ENCODE data around the gene BRD2.
A peak's percentile ranks its signal among the peaks of the same experiment; 100 is the strongest.
"Not testable (repeated sequence)": the region's sequence is repeated elsewhere in the genome, so short reads cannot be mapped to it uniquely, and the experiment has no call there.

BRD2 gene

GRCh38 chr6:32940656-32941213 is 27.7 kb upstream of the BRD2 start, which contains the start of gene HLA-DMB:
Gene HLA-DMB, minus strand, starts transcription at chr6:32941028. Its CDS starts 221 bp downstream, at chr6:32940807.
- DNase-seq (ENCODE audit: extremely low spot score): peak; percentile 87
- CTCF ChIA-PET: interaction anchor here (0.7 to 15.9 kb wide), 12 partner anchors 7 to 221 kb away, joined by 3 to 379 read pairs (median 9); partner anchors contain the start of genes BRD2, HLA-DMA and TAP2
- POLR2A ChIA-PET: interaction anchor here (0.7 to 8.5 kb wide), 8 partner anchors 10 to 102 kb away, joined by 3 to 211 read pairs (median 4); no protein-coding TSS in a partner anchor
- TF ChIP-seq CTCF (IDR thresholded peaks at IDR 0.05; ENCODE audit: control extremely low read depth, extremely low read depth, low read depth, missing control alignments): no peak

GRCh38 chr6:32941214-32941768 is 27.1 kb upstream of the BRD2 start:
- ChIA-PET CTCF (interaction anchor here (0.9 to 15.9 kb wide), 11 partner anchors 8 to 220 kb away, joined by 3 to 379 read pairs (median 11); partner anchors contain the start of genes BRD2, HLA-DMA and TAP2), POLR2A (interaction anchor here (0.7 to 8.5 kb wide), 8 partner anchors 7 to 102 kb away, joined by 3 to 211 read pairs (median 7); no protein-coding TSS in a partner anchor)
- no peak for TF ChIP-seq CTCF (IDR thresholded peaks at IDR 0.05; ENCODE audit: control extremely low read depth, extremely low read depth, low read depth, missing control alignments)
- peak; percentile 63 for DNase-seq (ENCODE audit: extremely low spot score)

- POLR2A ChIA-PET: interaction anchor here (0.9 to 8.5 kb wide), 4 partner anchors 9 to 89 kb away, joined by 3 to 211 read pairs (median 26); partner anchors contain the start of gene TAP1
- CTCF ChIA-PET: interaction anchor here (0.9 to 15.9 kb wide), 9 partner anchors 9 to 104 kb away, joined by 3 to 379 read pairs (median 14); partner anchors contain the start of genes BRD2, HLA-DMA and TAP2
- not testable (repeated sequence) for DNase-seq (ENCODE audit: extremely low spot score)
Observed at GRCh38 chr6:32942555-32943123, 25.8 kb upstream of the BRD2 start.

- no peak for TF ChIP-seq CTCF (IDR thresholded peaks at IDR 0.05; ENCODE audit: control extremely low read depth, extremely low read depth, low read depth, missing control alignments)
- ChIA-PET POLR2A (interaction anchor here (0.9 to 8.5 kb wide), 6 partner anchors 9 to 38 kb away, joined by 3 to 211 read pairs (median 10); partner anchors contain the start of gene HLA-DMA), CTCF (interaction anchor here (0.6 to 15.9 kb wide), 9 partner anchors 9 to 106 kb away, joined by 3 to 379 read pairs (median 4); partner anchors contain the start of genes HLA-DMA and TAP2)
- peak; percentile 65 for DNase-seq (ENCODE audit: extremely low spot score)
Observed at GRCh38 chr6:32943864-32944649, 24.3 kb upstream of the BRD2 start.

- TF ChIP-seq CTCF (IDR thresholded peaks at IDR 0.05; ENCODE audit: control extremely low read depth, extremely low read depth, low read depth, missing control alignments): no peak
- ChIA-PET POLR2A (interaction anchor here (0.8 to 8.5 kb wide), 5 partner anchors 8 to 107 kb away, joined by 3 to 211 read pairs (median 3); partner anchors contain the start of genes HLA-DMA and TAP2), CTCF (interaction anchor here (0.6 to 15.9 kb wide), 6 partner anchors 8 to 59 kb away, joined by 3 to 379 read pairs (median 10); partner anchors contain the start of gene HLA-DMA)
- peak; percentile 41 for DNase-seq (ENCODE audit: extremely low spot score)
Observed at GRCh38 chr6:32945108-32945760, 23.2 kb upstream of the BRD2 start.

GRCh38 chr6:32945953-32946352 is 22.4 kb upstream of the BRD2 start:
- POLR2A ChIA-PET: no interaction called here

More at GRCh38 chr6:32945953-32946352, 22.4 kb upstream of the BRD2 start:
- TF ChIP-seq CTCF (IDR thresholded peaks at IDR 0.05; ENCODE audit: control extremely low read depth, extremely low read depth, low read depth, missing control alignments): no peak
- CTCF ChIA-PET: no interaction called here
- no peak for DNase-seq (ENCODE audit: extremely low spot score)
